ENCODE measurements around the gene BMPER.

BMPER gene

DNA sequence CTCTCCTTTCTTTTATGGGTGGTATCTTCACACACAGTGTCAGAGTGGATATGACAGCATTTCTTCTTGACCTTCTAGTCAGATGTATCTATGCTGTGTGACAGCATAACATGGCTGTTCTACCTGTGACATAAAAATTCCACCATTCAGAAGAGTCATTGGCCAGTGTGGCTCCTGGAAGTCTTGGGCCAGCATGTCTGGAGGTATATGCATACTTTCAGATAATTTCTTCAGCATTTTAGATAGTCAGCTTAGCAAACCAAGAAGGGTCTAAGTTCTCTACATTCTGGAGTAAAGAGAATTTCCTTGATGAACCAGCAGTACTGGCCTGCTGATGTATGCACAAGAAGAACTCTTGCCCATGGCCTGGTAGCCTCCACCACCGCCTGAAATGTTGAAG is 179.3 kb downstream of the BMPER start:
- H3K36me3 ChIP-seq (ENCODE audit: control insufficient read depth, insufficient read depth, low read length), result no peaks in the 10 kb centered on the region
- H3K4me3 ChIP-seq (ENCODE audit: low read length), result no peak overlapping the region
- no peaks in the 10 kb centered on the region for H3K4me1 ChIP-seq (ENCODE audit: control insufficient read depth, insufficient read depth, low read length)
- no peaks in the 10 kb centered on the region for H3K9me3 ChIP-seq (ENCODE audit: control insufficient read depth, low read length)
- no peak overlapping the region for H3K9ac ChIP-seq (ENCODE audit: low read length)
- H3K27me3 ChIP-seq (ENCODE audit: control insufficient read depth, insufficient read depth, low read length), result no peaks in the 10 kb centered on the region

- H3K4me3 ChIP-seq (ENCODE audit: low read length), result no peak overlapping the region
- no peaks in the 10 kb centered on the region for H3K9me3 ChIP-seq (ENCODE audit: control insufficient read depth, low read length)
- H3K4me1 ChIP-seq (ENCODE audit: control insufficient read depth, insufficient read depth, low read length), result no peaks in the 10 kb centered on the region
- no peak overlapping the region for H3K9ac ChIP-seq (ENCODE audit: low read length)
- H3K36me3 ChIP-seq (ENCODE audit: control insufficient read depth, insufficient read depth, low read length), result no peaks in the 10 kb centered on the region
- H3K27me3 ChIP-seq (ENCODE audit: control insufficient read depth, insufficient read depth, low read length), result no peaks in the 10 kb centered on the region
Measured at GRCh38 chr7:34086064-34086463, 180.7 kb downstream of the BMPER start.

DNA sequence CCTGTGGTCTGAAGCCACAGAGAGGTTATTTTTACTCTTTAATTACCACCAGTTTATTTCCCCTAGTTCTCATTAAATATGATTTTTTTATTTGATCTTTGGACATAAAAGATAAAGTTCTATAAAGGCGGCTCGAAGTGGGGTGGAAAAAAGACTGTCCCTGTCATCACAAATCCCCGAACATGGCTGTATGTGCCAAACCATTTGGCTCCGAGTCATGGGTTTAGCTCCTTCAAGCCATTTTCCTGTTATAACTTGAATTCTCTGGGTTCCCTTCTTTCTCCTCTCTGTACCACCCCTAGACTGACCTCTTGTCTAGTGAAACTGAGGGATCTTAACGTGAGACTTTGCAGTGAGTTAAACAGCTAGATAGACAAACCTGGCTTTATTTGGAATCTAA is 181.6 kb downstream of the BMPER start:
- Histone ChIP-seq H3K4me1 (ENCODE audit: control insufficient read depth, insufficient read depth, low read length) (no peaks in the 10 kb centered on the region), H3K9me3 (ENCODE audit: control insufficient read depth, low read length) (no peaks in the 10 kb centered on the region), H3K36me3 (ENCODE audit: control insufficient read depth, insufficient read depth, low read length) (no peaks in the 10 kb centered on the region), H3K4me3 (ENCODE audit: low read length) (no peak overlapping the region), H3K9ac (ENCODE audit: low read length) (no peak overlapping the region), H3K27me3 (ENCODE audit: control insufficient read depth, insufficient read depth, low read length) (no peaks in the 10 kb centered on the region)

DNA sequence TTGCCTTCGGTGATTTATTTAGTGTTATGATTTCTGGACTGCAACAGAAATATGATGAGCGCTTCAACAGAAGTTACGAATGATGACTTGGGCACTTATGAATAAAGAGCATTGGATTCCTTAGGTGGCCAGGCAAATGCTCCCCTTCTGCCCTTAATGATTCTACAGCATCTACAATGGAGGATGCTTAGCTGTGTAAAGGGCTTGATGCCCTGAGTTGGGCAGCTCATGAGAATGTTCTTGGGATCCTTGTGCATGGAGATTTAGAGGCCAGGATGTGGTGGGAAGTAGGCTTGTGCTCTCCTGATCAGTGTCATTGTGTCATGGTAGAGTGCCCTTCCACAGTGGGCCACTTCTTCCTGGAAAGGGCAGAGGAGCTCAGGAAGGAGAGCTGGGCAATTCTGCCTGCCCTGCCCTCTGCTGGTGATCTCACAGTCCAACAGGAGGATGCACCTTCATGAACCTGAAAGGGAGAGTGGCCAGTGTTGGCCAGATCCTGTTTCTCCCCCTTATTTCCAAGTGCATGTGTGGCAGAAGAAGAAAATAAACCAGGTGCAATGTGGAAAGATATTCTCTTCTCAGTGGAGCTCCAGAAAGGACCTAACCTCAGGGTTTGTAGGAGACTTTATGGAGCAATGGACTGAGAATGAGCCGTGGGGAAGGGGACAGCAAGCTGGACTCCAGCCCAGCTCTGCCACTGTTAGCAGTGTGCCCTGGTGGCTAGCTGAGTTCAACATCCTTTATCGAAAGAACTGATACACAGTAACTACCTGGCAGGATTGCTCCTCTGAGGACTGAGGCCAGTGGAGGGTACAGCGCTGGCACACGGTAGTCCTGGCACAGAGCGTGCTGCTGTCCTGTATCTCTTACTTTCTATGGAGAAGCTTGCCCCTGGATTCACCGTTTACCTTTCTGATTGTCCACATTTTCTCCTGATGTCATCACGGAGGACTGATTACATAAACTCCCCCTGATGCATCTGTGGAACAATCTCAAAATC is 182.9 kb downstream of the BMPER start:
- Histone ChIP-seq H3K4me1 (ENCODE audit: control insufficient read depth, insufficient read depth, low read length) (no peaks in the 10 kb centered on the region), H3K36me3 (ENCODE audit: control insufficient read depth, insufficient read depth, low read length) (no peaks in the 10 kb centered on the region), H3K9me3 (ENCODE audit: control insufficient read depth, low read length) (no peaks in the 10 kb centered on the region), H3K27me3 (ENCODE audit: control insufficient read depth, insufficient read depth, low read length) (no peaks in the 10 kb centered on the region), H3K9ac (ENCODE audit: low read length) (no peak overlapping the region), H3K4me3 (ENCODE audit: low read length) (no peak overlapping the region)

DNA sequence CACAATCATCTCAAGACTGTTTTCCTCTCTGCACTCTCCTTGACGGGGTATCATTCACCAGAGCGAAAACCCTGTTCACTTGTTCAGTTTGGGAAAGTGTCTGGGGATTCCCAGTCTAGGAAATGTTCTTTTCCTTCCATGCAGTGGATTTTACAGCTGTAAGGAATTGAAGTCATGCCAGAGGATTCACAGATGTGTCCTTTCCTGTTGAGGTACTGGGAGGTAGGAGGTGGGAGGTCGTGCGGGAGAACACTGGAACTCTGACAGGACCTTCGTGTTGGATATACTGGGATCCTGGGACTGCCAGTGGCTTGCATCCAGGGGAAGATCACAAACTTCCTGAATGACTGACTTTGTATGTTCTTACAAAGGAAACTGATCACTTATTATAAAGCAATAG is 185.5 kb downstream of the BMPER start:
- no peak overlapping the region for H3K9ac ChIP-seq (ENCODE audit: low read length)
- H3K4me1 ChIP-seq (ENCODE audit: control insufficient read depth, insufficient read depth, low read length), result no peaks in the 10 kb centered on the region
- no peak overlapping the region for H3K4me3 ChIP-seq (ENCODE audit: low read length)
- no peaks in the 10 kb centered on the region for H3K36me3 ChIP-seq (ENCODE audit: control insufficient read depth, insufficient read depth, low read length)
- H3K27me3 ChIP-seq (ENCODE audit: control insufficient read depth, insufficient read depth, low read length), result no peaks in the 10 kb centered on the region
- no peaks in the 10 kb centered on the region for H3K9me3 ChIP-seq (ENCODE audit: control insufficient read depth, low read length)

GRCh38 chr7:34091321-34091917 is 186.1 kb downstream of the BMPER start:
- Histone ChIP-seq H3K9me3 (ENCODE audit: control insufficient read depth, low read length) (no peaks in the 10 kb centered on the region), H3K36me3 (ENCODE audit: control insufficient read depth, insufficient read depth, low read length) (no peaks in the 10 kb centered on the region), H3K9ac (ENCODE audit: low read length) (no peak overlapping the region), H3K27me3 (ENCODE audit: control insufficient read depth, insufficient read depth, low read length) (no peaks in the 10 kb centered on the region), H3K4me1 (ENCODE audit: control insufficient read depth, insufficient read depth, low read length) (no peaks in the 10 kb centered on the region), H3K4me3 (ENCODE audit: low read length) (no peak overlapping the region)

- Histone ChIP-seq H3K36me3 (ENCODE audit: control insufficient read depth, insufficient read depth, low read length) (no peaks in the 10 kb centered on the region), H3K27me3 (ENCODE audit: control insufficient read depth, insufficient read depth, low read length) (no peaks in the 10 kb centered on the region), H3K9ac (ENCODE audit: low read length) (no peak overlapping the region), H3K4me1 (ENCODE audit: control insufficient read depth, insufficient read depth, low read length) (no peaks in the 10 kb centered on the region), H3K9me3 (ENCODE audit: control insufficient read depth, low read length) (no peaks in the 10 kb centered on the region), H3K4me3 (ENCODE audit: low read length) (no peak overlapping the region)
Measured at GRCh38 chr7:34093276-34093675, 187.9 kb downstream of the BMPER start.

DNA sequence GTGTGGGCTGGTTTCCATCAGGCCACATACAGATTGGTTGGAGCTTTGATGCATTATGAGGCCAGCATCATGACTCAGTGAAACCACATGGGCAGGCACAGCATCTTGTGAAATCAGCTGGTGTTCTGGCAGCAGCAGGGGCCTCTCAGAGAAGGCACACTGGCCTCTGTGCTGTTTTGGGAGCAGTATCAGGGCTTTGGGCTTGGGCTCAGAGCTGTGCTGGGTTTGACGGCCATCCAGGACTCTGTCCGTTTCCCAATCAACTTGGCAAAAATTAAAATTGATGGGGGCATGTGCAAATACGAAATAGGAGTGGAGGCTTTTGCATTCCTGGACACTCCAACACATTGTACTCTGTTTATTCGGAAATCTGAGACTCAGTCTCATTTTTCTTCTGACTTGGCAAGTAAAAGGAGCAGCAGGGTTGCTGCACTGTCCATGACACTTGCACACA is 190.9 kb downstream of the BMPER start:
- no peaks in the 10 kb centered on the region for H3K27me3 ChIP-seq (ENCODE audit: control insufficient read depth, insufficient read depth, low read length)
- no peak overlapping the region for H3K9ac ChIP-seq (ENCODE audit: low read length)

GRCh38 chr7:34096777-34097176 is 191.4 kb downstream of the BMPER start:
- no peak overlapping the region for H3K4me3 ChIP-seq (ENCODE audit: low read length)
- no peaks in the 10 kb centered on the region for H3K27me3 ChIP-seq (ENCODE audit: control insufficient read depth, insufficient read depth, low read length)
- H3K9ac ChIP-seq (ENCODE audit: low read length), result no peak overlapping the region
- no peaks in the 10 kb centered on the region for H3K9me3 ChIP-seq (ENCODE audit: control insufficient read depth, low read length)
- H3K4me1 ChIP-seq (ENCODE audit: control insufficient read depth, insufficient read depth, low read length), result no peaks in the 10 kb centered on the region
- no peaks in the 10 kb centered on the region for H3K36me3 ChIP-seq (ENCODE audit: control insufficient read depth, insufficient read depth, low read length)

More for the DNA sequence above, 190.9 kb downstream of the BMPER start:
- H3K4me1 ChIP-seq (ENCODE audit: control insufficient read depth, insufficient read depth, low read length), result no peaks in the 10 kb centered on the region
- no peaks in the 10 kb centered on the region for H3K36me3 ChIP-seq (ENCODE audit: control insufficient read depth, insufficient read depth, low read length)
- no peak overlapping the region for H3K4me3 ChIP-seq (ENCODE audit: low read length)
- H3K9me3 ChIP-seq (ENCODE audit: control insufficient read depth, low read length), result no peaks in the 10 kb centered on the region

DNA sequence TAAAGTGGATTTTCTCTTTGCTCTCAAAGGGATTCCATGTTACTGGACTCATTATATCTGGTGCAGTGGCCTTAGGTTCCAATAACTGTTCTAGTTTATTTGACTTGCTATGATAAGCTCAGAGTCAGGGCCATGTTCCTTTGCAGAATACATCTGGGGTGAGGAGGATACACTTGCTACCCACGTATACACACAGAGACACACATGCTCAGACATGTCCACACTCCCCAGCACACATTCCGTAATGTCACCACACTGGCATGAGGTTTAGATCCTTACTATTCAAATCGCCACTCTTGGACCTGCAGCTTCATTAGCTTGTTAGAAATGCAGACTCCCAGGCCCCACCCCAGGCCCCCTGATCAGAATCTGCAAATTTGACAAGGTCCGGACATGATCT is 195.3 kb downstream of the BMPER start:
- Histone ChIP-seq H3K4me3 (ENCODE audit: low read length) (no peak overlapping the region), H3K9me3 (ENCODE audit: control insufficient read depth, low read length) (no peaks in the 10 kb centered on the region), H3K4me1 (ENCODE audit: control insufficient read depth, insufficient read depth, low read length) (no peaks in the 10 kb centered on the region), H3K36me3 (ENCODE audit: control insufficient read depth, insufficient read depth, low read length) (no peaks in the 10 kb centered on the region), H3K27me3 (ENCODE audit: control insufficient read depth, insufficient read depth, low read length) (no peaks in the 10 kb centered on the region), H3K9ac (ENCODE audit: low read length) (no peak overlapping the region)

DNA sequence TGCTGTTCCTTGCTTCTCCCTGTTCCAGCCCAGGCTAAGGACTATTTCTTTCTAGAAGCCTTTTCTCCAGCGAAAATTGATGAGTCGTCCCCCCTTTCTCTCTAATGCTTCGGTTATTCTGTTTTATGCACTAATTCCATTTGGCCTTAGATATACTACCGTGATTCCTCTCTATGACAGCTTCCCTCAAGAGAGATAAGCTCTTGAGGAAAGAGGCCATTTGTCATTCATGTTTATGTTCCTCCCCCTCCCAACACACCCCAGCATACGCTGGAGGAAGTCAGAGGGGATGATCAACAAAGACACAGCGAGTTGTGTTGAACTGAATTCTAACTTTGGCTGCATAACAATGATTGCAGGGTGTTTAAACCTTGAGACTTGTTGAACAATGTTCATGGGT is 198.8 kb downstream of the BMPER start:
- Histone ChIP-seq H3K4me3 (ENCODE audit: low read length) (no peak overlapping the region), H3K9ac (ENCODE audit: low read length) (no peak overlapping the region), H3K36me3 (ENCODE audit: control insufficient read depth, insufficient read depth, low read length) (no peaks in the 10 kb centered on the region), H3K27me3 (ENCODE audit: control insufficient read depth, insufficient read depth, low read length) (no peaks in the 10 kb centered on the region), H3K9me3 (ENCODE audit: control insufficient read depth, low read length) (no peaks in the 10 kb centered on the region), H3K4me1 (ENCODE audit: control insufficient read depth, insufficient read depth, low read length) (no peaks in the 10 kb centered on the region)

- Histone ChIP-seq H3K4me1 (ENCODE audit: control insufficient read depth, insufficient read depth, low read length) (no peaks in the 10 kb centered on the region), H3K9ac (ENCODE audit: low read length) (no peak overlapping the region), H3K9me3 (ENCODE audit: control insufficient read depth, low read length) (no peaks in the 10 kb centered on the region), H3K4me3 (ENCODE audit: low read length) (no peak overlapping the region), H3K36me3 (ENCODE audit: control insufficient read depth, insufficient read depth, low read length) (no peaks in the 10 kb centered on the region), H3K27me3 (ENCODE audit: control insufficient read depth, insufficient read depth, low read length) (no peaks in the 10 kb centered on the region)
Measured at GRCh38 chr7:34104992-34105391, 199.7 kb downstream of the BMPER start.
